Ureter (tissue), 1 donor: Measurements from ENCODE around the gene YIPF2. TPM values are rescaled to one million over a fixed set of nuclear protein-coding genes. Genes with fewer than 3 reads are reported as not detected.
"Not testable (repeated sequence)": the region's sequence is repeated elsewhere in the genome, so short reads cannot be mapped to it uniquely, and the experiment has no call there.

Source experiments
- DNase-seq: peaks from one replicate; pipeline ENCODE4 v3.0.0-alpha.2; 2020; ENCODE audit warnings: low spot score
- total RNA-seq: library from RNA; stranded (reverse); gene quantifications from one replicate; pipeline ENCODE4 v1.2.4, GENCODE V29; 2023
- donor health status: DM: yes; HTN: yes; CAD: no.

YIPF2 gene
- total RNA-seq, 1 donor from 2014 or later = 60.9 TPM

GRCh38 chr19:10941649-10942048 is 13.2 kb upstream of the YIPF2 start:
- not testable (repeated sequence) for DNase-seq

- DNase-seq = no peak
These were observed 8.2 kb upstream of the YIPF2 start for GRCh38 chr19:10936661-10937084.

GRCh38 chr19:10935371-10936059 is 7.1 kb upstream of the YIPF2 start:
- no peak for DNase-seq

- no peak for DNase-seq
These were observed 959 bp upstream of the YIPF2 start for GRCh38 chr19:10929402-10929794.

- DNase-seq = no peak
These were observed 493 bp downstream of the YIPF2 start for GRCh38 chr19:10927730-10928562.

GRCh38 chr19:10924597-10924996 is 3.8 kb downstream of the YIPF2 start:
- no peak for DNase-seq

- DNase-seq = no peak
These were observed 5.0 kb downstream of the YIPF2 start for GRCh38 chr19:10923260-10924112.

GRCh38 chr19:10922638-10923014 is 5.8 kb downstream of the YIPF2 start:
- DNase-seq = no peak

- DNase-seq = no peak
These were observed 6.4 kb downstream of the YIPF2 start for GRCh38 chr19:10921910-10922637.

- no peak for DNase-seq
These were observed 7.1 kb downstream of the YIPF2 start for GRCh38 chr19:10921199-10921909.

GRCh38 chr19:10920781-10921180 is 7.7 kb downstream of the YIPF2 start:
- no peak for DNase-seq

- DNase-seq = no peak
These were observed 8.2 kb downstream of the YIPF2 start for GRCh38 chr19:10920288-10920655.

- no peak for DNase-seq
These were observed 8.8 kb downstream of the YIPF2 start for GRCh38 chr19:10919352-10920287.

- no peak for DNase-seq
These were observed 10.1 kb downstream of the YIPF2 start for GRCh38 chr19:10918359-10918758.

GRCh38 chr19:10916602-10917001 is 11.8 kb downstream of the YIPF2 start:
- DNase-seq = no peak

- no peak for DNase-seq
These were observed 13.0 kb downstream of the YIPF2 start for GRCh38 chr19:10915130-10916091.

GRCh38 chr19:10913716-10914340 is 14.6 kb downstream of the YIPF2 start:
- DNase-seq = no peak

- DNase-seq = no peak
These were observed 15.8 kb downstream of the YIPF2 start for GRCh38 chr19:10912619-10913018.
